ENCODE data around the gene PLEKHH3.

The PLEKHH3 gene

DNA sequence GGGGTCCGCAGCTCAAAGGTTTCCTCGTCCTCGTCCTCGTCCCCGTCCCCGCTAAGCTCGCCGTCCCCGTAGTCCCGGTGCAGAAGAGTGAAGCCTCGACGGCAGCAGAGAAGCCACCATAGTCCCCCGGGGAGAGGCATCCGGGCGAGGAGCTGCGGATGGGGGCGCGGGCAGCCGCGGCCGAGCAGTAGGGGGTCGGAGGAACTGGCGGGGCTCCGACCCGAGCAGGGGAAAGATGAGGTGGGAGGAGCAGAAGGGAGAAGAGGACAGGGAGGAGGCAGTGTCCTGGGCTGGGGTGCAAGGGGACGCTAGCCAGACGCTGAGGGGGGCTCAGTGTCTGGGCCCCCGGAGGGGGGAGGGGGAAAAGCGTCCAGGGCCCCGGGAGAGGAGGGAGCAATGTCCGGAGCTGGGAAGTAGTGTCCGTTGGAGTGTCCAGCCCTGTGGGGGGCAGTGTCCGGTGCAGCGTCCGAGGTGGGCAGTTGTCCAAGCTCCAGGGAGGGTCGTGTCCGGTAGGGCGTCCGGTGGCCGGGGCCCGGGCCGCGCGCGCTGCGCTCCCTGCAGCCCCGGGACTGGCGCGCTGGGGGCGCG is at the start of gene PLEKHH3:
Gene PLEKHH3, minus strand, starts transcription at position 571 of the 588 bp plus-strand sequence. Its CDS starts 431 bp downstream, at position 140.
- no peak for DNase-seq (ENCODE audit: low read depth in 3 of 3, low spot score in 1 of 3)

DNA sequence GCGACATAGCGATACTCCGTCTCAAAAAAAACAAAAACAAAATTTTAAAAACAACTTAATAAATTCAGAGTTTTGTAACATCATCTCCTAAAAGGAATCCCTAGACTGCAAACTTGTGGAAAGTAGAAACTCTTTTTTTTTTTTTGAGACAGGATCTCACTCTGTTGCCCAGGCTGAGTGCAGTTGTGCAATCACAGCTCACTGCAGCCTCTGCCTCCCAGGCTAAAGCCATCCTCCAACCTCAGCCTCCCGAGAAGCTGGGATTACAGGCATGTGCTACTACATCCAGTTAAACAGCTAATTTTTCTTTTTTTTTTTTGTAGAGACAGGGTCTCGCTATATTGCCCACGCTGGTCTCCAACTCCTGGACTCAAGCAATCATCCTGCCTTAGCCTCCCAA is 48.3 kb upstream of the PLEKHH3 start:
- no peak for DNase-seq (ENCODE audit: low read depth in 3 of 3, low spot score in 1 of 3)

DNA sequence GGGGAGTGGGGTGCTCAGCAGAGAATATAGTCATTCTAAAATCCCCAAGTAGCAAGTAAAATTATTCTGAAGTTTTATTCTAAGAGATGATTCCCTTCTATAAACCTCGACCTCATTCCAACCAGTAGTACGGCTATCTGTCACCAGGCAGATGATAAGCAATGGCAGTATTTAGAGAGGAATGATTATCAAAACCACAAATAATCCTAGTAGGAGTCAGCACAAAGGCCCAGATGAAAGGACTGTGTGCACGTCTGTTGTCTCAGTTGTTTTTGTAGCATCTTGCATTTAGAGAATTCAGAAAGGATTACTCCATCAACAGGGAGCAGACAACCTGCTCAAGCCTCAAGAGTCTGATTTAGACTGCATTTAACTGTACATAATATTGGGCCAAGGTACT is 46.8 kb upstream of the PLEKHH3 start:
- no peak for DNase-seq (ENCODE audit: low read depth in 3 of 3, low spot score in 1 of 3)

DNA sequence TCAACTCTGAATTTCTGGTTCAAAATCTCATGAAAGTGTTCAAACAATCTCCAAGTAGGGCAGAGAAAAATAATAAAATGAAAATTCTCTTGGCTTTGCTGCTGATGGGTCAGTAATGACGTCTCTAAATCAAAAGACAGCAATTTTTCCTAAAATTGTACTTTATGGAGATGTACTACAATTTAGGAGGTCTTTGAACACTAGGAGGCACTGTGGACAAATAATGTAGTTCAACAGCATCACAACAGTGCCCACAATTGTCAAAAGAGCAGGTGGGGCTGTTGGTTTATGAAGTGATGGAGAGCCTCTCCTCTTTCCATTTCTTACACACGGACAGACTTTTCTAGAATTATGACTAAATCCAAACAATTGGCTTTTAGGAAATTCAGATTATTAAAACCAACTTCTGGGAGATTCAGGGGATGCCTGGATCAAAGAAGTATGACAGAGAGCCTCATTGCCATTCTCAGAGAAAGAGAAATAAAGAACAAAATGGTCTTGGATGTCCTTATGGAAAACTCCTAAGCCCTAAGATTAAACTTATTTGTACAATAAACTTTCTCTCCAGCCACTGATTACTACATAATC is 44.3 kb upstream of the PLEKHH3 start:
- no peak for DNase-seq (ENCODE audit: low read depth in 3 of 3, low spot score in 1 of 3)

DNA sequence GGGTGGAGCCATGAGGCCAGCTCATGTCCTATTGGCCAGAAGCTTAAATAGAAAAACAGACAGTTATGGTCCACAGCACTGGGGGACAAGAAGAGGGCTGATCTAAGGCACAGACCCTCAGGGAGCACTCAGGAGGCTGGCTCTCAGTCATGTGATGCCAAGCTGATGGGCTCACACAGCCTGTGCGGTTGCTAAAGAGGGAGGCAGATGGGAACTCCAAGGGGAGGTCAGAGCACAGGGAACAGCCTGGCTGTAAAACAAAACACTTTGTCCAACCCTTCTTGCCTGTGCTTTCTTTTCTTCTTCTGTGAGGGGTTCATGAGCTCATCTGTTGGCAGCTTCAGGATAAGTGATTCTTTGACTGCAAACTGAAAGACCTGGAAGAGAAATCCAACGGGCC is 32.8 kb upstream of the PLEKHH3 start:
- DNase-seq (ENCODE audit: low read depth in 3 of 3, low spot score in 1 of 3), result no peak

DNA sequence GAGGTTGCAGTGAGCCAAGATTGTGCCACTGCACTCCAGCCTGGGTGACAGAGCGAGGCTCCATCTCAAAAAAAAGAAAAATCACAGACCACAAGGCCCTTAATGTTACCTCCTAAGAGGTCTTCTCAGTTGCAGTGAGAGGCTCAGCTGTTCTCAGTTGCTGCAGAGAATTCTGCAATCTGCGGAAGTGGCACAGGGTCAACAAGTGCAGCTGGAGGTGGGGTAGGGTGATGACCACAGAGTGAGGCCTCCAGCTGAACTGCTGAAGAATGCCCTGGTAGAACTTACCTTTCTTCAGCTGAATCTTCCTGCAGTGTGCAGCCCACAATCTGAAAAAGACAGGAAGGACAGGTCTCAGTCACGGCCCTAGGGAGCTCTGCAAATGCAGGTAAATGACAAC is 31.8 kb upstream of the PLEKHH3 start:
- no peak for DNase-seq (ENCODE audit: low read depth in 3 of 3, low spot score in 1 of 3)

- DNase-seq (ENCODE audit: low read depth in 3 of 3, low spot score in 1 of 3), result no peak
Measured at GRCh38 chr17:42706732-42707131, 29.9 kb upstream of the PLEKHH3 start.

DNA sequence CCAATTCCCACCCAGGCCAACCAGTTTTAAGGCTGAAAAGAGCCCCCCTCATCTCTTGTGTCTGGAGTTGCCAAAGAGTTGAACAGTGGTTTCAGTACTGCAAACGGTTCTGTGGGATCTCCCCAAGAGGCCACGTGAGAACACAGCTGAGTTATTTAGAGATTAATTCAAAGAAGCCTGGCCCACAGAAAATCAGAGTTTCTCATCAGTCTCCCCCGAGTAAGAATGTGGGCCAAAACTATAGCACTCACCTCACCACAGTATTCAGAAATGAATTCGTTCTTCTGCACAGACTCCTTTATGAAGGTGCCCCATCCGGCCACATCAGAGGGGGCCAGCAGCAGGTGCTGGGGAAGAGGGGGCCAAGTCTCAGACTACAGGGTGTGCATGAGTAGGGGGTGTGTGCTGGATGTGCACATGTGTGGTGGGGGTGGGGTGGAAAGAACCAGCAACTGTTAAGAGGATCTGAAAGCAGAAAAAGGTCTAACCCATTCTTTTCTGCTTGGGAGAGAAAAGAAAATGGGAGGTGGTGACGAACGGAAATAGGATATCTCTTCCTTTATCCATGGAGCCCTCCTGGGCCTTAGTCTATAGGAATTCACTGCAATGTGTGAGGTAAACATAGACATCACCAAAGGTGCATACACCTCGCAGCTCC is 28.2 kb upstream of the PLEKHH3 start:
- DNase-seq (ENCODE audit: low read depth in 3 of 3, low spot score in 1 of 3), result no peak

- DNase-seq (ENCODE audit: low read depth in 3 of 3, low spot score in 1 of 3), result no peak
Measured at GRCh38 chr17:42704490-42704836, 27.7 kb upstream of the PLEKHH3 start.

GRCh38 chr17:42702446-42702845 is 25.7 kb upstream of the PLEKHH3 start:
- no peak for DNase-seq (ENCODE audit: low read depth in 3 of 3, low spot score in 1 of 3)

DNA sequence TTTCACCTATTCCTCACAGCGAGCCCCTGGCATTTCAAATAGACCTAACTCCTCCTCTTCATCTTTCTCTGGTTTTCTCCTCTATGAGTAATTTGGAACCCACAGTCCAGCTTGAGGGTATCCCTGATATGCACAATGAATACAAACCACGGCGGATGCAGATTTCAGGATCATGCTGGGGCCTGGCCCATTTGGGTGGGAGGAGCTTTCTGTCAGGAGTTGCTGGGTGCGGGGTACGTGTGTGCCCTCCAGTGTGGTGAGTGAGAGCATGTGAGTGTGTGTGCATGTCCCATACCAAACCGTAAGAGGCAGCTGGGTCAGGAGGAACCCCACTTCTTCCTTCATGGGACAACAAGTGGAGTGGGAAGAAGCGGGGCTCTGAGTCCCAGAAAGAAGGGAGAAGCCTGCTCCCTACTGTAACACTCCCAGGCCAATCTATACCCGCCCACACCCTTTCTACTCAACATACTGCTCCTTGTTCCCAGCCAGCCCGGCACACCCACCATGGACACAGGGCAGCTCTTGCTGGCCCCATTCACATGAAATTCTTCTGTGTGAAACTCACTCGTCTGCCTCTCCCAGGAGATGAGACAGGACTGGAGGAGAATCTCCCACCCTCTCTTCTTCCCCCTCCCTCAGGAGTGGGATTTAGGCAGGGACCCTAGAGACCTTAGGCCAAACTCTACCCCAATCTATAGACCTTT is 23.9 kb upstream of the PLEKHH3 start:
- DNase-seq (ENCODE audit: low read depth in 3 of 3, low spot score in 1 of 3), result no peak

DNA sequence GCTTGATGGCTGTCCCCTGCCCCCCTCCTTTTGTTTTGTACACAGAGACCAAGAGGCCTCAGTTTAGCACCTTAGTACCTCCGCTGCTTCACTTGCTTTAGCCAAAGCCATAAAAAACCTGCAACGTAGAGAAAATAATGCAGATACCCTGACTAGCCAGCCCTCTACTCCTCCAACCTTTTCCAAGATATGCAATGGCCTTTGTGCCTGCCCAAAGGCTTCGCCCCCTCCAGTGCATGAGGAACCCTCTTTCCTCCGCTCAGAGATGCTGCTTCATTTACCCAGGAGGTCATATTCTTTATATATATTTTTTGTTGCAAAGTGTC is 22.6 kb upstream of the PLEKHH3 start:
- no peak for DNase-seq (ENCODE audit: low read depth in 3 of 3, low spot score in 1 of 3)

DNA sequence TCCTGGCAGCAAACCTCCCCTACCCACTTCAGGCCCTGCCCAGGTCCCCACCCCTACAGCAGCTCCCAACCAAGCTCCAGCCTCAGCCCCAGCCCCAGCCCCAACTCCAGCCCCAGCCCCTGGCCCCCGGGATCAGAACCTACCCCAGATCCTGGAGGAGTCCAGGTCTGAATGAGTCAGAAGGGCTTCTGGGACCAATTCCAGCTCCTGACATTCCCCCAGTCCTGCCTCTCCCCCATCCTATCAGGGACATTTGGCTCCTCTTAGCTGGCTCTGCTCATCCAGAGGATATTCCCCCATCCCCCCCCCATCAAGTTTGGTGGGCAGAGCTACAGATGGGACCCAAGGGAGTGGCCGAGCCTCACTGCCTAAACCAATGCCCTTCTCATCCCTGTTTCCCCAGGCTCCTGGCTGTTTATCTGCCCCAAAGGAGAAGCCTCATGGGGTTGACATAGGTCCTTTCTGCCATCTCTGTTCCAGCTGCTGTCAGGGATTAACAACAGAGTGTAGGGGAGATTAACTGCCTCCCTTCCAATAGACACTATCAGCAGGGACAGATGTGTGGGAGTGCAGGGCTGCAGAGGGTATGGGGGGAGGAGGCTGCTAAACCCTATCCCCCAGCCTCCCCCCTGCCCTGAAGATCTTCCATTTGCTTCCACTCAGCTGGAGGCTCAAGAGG is 22.1 kb upstream of the PLEKHH3 start:
- DNase-seq (ENCODE audit: low read depth in 3 of 3, low spot score in 1 of 3), result no peak

DNA sequence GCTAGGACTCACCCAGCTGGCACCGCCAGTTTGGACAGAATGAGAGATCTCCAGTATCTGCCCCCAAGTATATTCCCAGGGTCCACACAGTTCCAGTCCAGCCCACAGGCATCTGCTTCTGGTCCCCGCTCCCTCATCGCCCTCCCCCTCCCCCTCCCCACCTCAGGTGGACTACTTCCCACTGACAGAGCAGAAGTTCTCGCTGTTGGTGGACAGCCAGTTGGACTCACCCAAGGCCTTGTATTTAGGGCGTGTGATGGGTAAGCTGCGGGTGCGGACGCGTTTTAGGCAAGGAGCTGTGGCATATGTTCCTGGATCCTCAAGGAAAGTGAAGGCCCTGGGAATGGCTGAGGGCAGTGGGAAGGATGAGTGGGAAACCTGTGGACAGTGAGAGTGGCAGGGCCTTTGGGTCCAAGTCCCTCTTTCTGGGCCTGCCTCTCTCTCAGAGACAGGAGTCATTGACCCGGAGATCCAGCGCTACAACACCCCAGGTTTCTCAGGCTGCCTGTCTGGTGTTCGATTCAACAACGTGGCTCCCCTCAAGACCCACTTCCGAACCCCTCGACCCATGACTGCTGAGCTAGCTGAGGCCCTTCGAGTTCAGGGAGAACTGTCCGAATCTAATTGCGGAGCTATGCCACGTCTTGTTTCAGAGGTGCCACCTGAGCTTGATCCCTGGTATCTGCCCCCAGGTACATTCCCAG is 20.5 kb upstream of the PLEKHH3 start:
- DNase-seq (ENCODE audit: low read depth in 3 of 3, low spot score in 1 of 3), result no peak

DNA sequence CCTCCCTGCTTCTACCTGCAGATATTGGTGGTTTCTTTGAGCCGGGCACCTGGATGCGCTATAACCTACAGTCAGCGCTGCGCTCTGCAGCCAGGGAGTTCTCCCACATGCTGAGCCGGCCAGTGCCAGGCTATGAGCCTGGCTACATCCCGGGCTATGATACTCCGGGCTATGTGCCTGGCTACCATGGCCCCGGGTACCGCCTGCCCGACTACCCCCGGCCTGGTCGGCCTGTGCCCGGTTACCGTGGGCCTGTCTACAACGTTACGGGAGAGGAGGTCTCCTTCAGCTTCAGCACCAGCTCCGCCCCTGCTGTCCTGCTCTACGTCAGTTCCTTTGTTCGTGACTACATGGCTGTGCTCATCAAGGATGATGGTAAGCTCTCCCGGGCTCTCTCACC is 18.7 kb upstream of the PLEKHH3 start:
- no peak for DNase-seq (ENCODE audit: low read depth in 3 of 3, low spot score in 1 of 3)

- no peak for DNase-seq (ENCODE audit: low read depth in 3 of 3, low spot score in 1 of 3)
Measured at GRCh38 chr17:42694524-42694923, 17.7 kb upstream of the PLEKHH3 start.

DNA sequence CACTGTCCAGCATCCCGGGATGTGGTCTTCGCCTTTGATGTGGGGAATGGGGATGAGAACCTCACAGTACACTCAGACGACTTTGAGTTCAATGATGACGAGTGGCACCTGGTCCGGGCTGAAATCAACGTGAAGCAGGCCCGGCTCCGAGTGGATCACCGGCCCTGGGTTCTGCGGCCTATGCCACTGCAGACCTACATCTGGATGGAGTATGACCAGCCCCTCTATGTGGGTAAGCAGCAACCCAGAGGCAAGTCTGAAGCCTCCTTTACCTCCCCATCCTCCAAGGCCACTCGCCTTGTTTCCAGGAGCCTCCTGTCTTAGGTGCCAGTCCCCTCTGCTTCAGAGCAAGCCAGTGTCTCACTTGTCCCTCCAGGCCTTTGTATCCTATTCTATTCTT is 15.7 kb upstream of the PLEKHH3 start:
- DNase-seq (ENCODE audit: low read depth in 3 of 3, low spot score in 1 of 3), result no peak

DNA sequence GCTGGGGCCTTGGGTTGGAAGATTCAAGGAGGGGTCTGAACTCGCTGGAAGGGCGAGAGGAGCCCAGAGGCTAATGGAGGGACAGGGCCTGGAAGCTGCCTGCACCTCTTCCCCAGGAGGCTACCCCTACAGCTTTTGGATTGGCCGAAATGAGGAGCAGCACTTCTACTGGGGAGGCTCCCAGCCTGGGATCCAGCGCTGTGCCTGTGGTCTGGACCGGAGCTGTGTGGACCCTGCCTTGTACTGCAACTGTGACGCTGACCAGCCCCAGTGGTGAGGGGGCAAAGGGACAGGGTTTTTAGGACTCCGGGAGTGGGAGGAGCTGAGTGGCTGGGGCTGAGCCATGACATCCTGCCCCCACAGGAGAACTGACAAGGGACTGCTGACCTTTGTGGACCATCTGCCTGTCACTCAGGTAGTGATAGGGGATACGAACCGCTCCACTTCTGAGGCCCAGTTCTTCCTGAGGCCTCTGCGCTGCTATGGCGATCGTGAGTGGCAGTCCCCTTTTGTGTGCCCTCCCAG is 14.3 kb upstream of the PLEKHH3 start:
- DNase-seq (ENCODE audit: low read depth in 3 of 3, low spot score in 1 of 3), result no peak

- DNase-seq (ENCODE audit: low read depth in 3 of 3, low spot score in 1 of 3), result no peak
Measured at GRCh38 chr17:42690596-42690995, 13.8 kb upstream of the PLEKHH3 start.

GRCh38 chr17:42687707-42688320 is 11.0 kb upstream of the PLEKHH3 start:
- no peak for DNase-seq (ENCODE audit: low read depth in 3 of 3, low spot score in 1 of 3)

Measured in stimulated activated CD4-positive, alpha-beta T cell treated with anti-CD3 and anti-CD28 coated beads, TNF-alpha, amount 100 ng/mL, for 1 hour (primary cell).